Measurements from ENCODE around the gene ARHGAP44. TPM values are rescaled to one million over a fixed set of nuclear protein-coding genes. Genes with fewer than 3 reads are reported as not detected.

Gene ARHGAP44
- total and polyA plus RNA-seq, 2 of the 13 experiments (the other 11 are each of a cell fraction or from before 2014, with no cell fraction given): 0.79 to 3.1 TPM

- 28% methylated on average over 4 of the region's 5 CpGs for WGBS (ENCODE audit: low lambda C conversion rate)
- intact Hi-C loops (cut with micrococcal nuclease; ENCODE audit: unreplicated experiment): no loop called here
- no TSS peak for BruUV-seq (replicated peaks)
- H3K79me2 ChIP-seq (ENCODE audit: insufficient read depth, low read length): no peaks in the 10 kb centered on the region
- no peak overlapping the region for H2AFZ ChIP-seq (ENCODE audit: low read length)
- no peak overlapping the region for H3K4me3 ChIP-seq (replicated peaks in 1 of 3; ENCODE audit: insufficient read depth in 1 of 3, low read depth in 2 of 3, low read length in 3 of 3)
- TF ChIP-seq, protein P1, sequence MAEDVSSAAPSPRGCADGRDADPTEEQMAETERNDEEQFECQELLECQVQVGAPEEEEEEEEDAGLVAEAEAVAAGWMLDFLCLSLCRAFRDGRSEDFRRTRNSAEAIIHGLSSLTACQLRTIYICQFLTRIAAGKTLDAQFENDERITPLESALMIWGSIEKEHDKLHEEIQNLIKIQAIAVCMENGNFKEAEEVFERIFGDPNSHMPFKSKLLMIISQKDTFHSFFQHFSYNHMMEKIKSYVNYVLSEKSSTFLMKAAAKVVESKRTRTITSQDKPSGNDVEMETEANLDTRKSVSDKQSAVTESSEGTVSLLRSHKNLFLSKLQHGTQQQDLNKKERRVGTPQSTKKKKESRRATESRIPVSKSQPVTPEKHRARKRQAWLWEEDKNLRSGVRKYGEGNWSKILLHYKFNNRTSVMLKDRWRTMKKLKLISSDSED (CRISPR knock-in tag; IDR thresholded peaks at IDR 0.05): no peak
- TF ChIP-seq YEATS4 (CRISPR knock-in tag; IDR thresholded peaks at IDR 0.05; ENCODE audit: borderline replicate concordance): no peak
- no peak overlapping the region for H3K4me2 ChIP-seq (ENCODE audit: low read depth, low read length)
- H3K9ac ChIP-seq (ENCODE audit: insufficient read depth, low read depth, low read length): no peak overlapping the region
- no peaks in the 10 kb centered on the region for H3K4me1 ChIP-seq (ENCODE audit: insufficient read depth, low read length)
- H4K20me1 ChIP-seq (ENCODE audit: insufficient read depth, low read length): no peaks in the 10 kb centered on the region
- H3K27me3 ChIP-seq (ENCODE audit: control insufficient read depth in 1 of 2, insufficient read depth in 2 of 2, low read length in 2 of 2): peaks cover under 1 to 6% of the 10 kb centered on the region in 2 experiments; a peak in 2 of 5 replicates
- ATAC-seq (no peak), DNase-seq (ENCODE audit: low spot score) (no peak), FAIRE-seq (no peak)
- CTCF ChIA-PET (ENCODE audit: low intra/inter-chr PET ratio, low total read pairs): no interaction called here
- no peaks in the 10 kb centered on the region for H3K9me3 ChIP-seq (ENCODE audit: low read length)
- POLR2A ChIA-PET: no interaction called here
- H3K36me3 ChIP-seq (replicated peaks in 1 of 2; ENCODE audit: control insufficient read depth in 1 of 2, insufficient read depth in 2 of 2, low read length in 2 of 2): no peaks in the 10 kb centered on the region
- H3K27ac ChIP-seq (ENCODE audit: extremely low read length, insufficient read depth, low read length): no peak overlapping the region
- in situ Hi-C loops (cut with HindIII; ENCODE audit: extremely low pct_ligation_motif_present, low pct_unique_long_range_greater_than_20kb): no loop called here
These were observed 45.0 kb upstream of the ARHGAP44 start for GRCh38 chr17:12744298-12744697.

DNA sequence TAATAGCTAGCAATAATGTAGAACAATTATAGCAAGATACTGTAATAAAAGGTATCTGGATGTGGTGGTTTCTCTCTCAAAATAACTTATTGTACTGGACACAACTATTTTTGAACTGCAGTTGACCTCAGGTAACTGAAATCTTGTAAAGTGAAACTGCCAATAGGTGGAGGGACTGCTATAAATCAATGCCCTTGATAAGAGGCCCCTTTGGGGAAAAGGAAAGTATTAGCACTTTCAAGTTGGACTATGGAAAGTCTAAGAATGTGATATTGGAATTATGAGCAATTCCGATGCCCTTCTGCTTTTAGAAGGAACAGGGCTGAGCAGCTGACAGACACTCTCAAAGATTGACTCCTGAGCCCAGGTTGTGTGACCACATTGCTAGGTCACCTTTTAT lies 44.5 kb upstream of the ARHGAP44 start:
- no TSS peak for BruUV-seq (replicated peaks)
- ChIA-PET POLR2A (no interaction called here), CTCF (ENCODE audit: low intra/inter-chr PET ratio, low total read pairs) (no interaction called here)
- ATAC-seq (no peak), FAIRE-seq (no peak), DNase-seq (ENCODE audit: low spot score) (no peak)
- H3K4me2 ChIP-seq (ENCODE audit: low read depth, low read length): no peak overlapping the region
- H3K79me2 ChIP-seq (ENCODE audit: insufficient read depth, low read length): no peaks in the 10 kb centered on the region
- intact Hi-C loops (cut with micrococcal nuclease; ENCODE audit: unreplicated experiment): no loop called here
- H3K27ac ChIP-seq (ENCODE audit: extremely low read length, insufficient read depth, low read length): no peak overlapping the region
- H3K9me3 ChIP-seq (ENCODE audit: low read length): no peaks in the 10 kb centered on the region
- no peaks in the 10 kb centered on the region for H3K36me3 ChIP-seq (replicated peaks in 1 of 2; ENCODE audit: control insufficient read depth in 1 of 2, insufficient read depth in 2 of 2, low read length in 2 of 2)
- H3K4me3 ChIP-seq (replicated peaks in 1 of 3; ENCODE audit: insufficient read depth in 1 of 3, low read depth in 2 of 3, low read length in 3 of 3): no peak overlapping the region
- peaks cover 0 to 3% of the 10 kb centered on the region in 2 experiments; a peak in 1 of 5 replicates for H3K27me3 ChIP-seq (ENCODE audit: control insufficient read depth in 1 of 2, insufficient read depth in 2 of 2, low read length in 2 of 2)
- WGBS (ENCODE audit: low lambda C conversion rate): 11% methylated on average over 1 of the region's 1 CpG
- no peak overlapping the region for H2AFZ ChIP-seq (ENCODE audit: low read length)
- in situ Hi-C loops (cut with HindIII; ENCODE audit: extremely low pct_ligation_motif_present, low pct_unique_long_range_greater_than_20kb): no loop called here
- no peaks in the 10 kb centered on the region for H4K20me1 ChIP-seq (ENCODE audit: insufficient read depth, low read length)
- no peaks in the 10 kb centered on the region for H3K4me1 ChIP-seq (ENCODE audit: insufficient read depth, low read length)
- no peak overlapping the region for H3K9ac ChIP-seq (ENCODE audit: insufficient read depth, low read depth, low read length)
- TF ChIP-seq CBX5 (CRISPR knock-in tag; IDR thresholded peaks at IDR 0.05; ENCODE audit: borderline replicate concordance) (no peak), U2AF1 (optimal IDR thresholded peaks at IDR 0.05; ENCODE audit: low read depth, low read length) (no peak), ZNF513 (CRISPR knock-in tag; conservative IDR thresholded peaks at IDR 0.05) (no peak), HNRNPK (IDR thresholded peaks at IDR 0.05; ENCODE audit: low read depth, low read length, poor library complexity, severe bottlenecking) (no peak), SOX5 (CRISPR knock-in tag; IDR thresholded peaks at IDR 0.05; ENCODE audit: borderline replicate concordance) (no peak), HNF1A (IDR thresholded peaks at IDR 0.05; ENCODE audit: low read depth) (no peak), HNF1A (CRISPR knock-in tag; IDR thresholded peaks at IDR 0.05; ENCODE audit: borderline replicate concordance) (no peak), ZNF468 (CRISPR knock-in tag; IDR thresholded peaks at IDR 0.05) (no peak), NCOA5 (CRISPR knock-in tag; IDR thresholded peaks at IDR 0.05) (no peak), ZNF549 (CRISPR knock-in tag; IDR thresholded peaks at IDR 0.05) (no peak)

Data from HepG2 (cell line).